PFSK-1 (cell line): ENCODE data around the gene YRDC.

Source experiments
- FOXP2 ChIP-seq: optimal IDR thresholded peaks from 2 replicates; pipeline ENCODE3; 2011; ENCODE audit warnings: borderline replicate concordance, control low read depth, inconsistent platforms; ENCODE audit not compliant: insufficient read depth; ENCODE audit errors: extremely low read length, extremely low read depth
- POLR2AphosphoS5 ChIP-seq: IDR thresholded peaks from 2 replicates; pipeline ENCODE4 v1.6.1; 2012; ENCODE audit warnings: low read depth, mild to moderate bottlenecking, control low read depth, low read length, moderate library complexity
- REST ChIP-seq, 2 experiments: IDR thresholded peaks; 2 replicates each; pipeline versions ENCODE4 v1.6.1 to v1.8.0; 2011 to 2012; ENCODE audit warnings: low read depth in 2 of 2, low read length in 2 of 2, control low read depth in 1 of 2, inconsistent platforms in 1 of 2, mild to moderate bottlenecking in 1 of 2, moderate library complexity in 1 of 2; ENCODE audit not compliant: insufficient read depth in 1 of 2
- SIN3A ChIP-seq: IDR thresholded peaks from 2 replicates; pipeline ENCODE4 v1.6.1; 2012; ENCODE audit warnings: mild to moderate bottlenecking, low read length, moderate library complexity, borderline replicate concordance; ENCODE audit not compliant: insufficient read depth
- TAF1 ChIP-seq: IDR thresholded peaks from 2 replicates; pipeline ENCODE4 v1.6.1; 2012; ENCODE audit warnings: low read length, control low read depth, borderline replicate concordance; ENCODE audit not compliant: insufficient read depth

Gene YRDC

GRCh38 chr1:37761416-37762095 is 46.5 kb downstream of the YRDC start:
- TF ChIP-seq POLR2AphosphoS5: no peak
- no peak for TF ChIP-seq FOXP2
- no peak for TF ChIP-seq REST (IDR thresholded peaks at IDR 0.05; ENCODE audit: insufficient read depth in 1 of 2, low read depth in 2 of 2, low read length in 2 of 2)
- no peak for TF ChIP-seq TAF1
- no peak for TF ChIP-seq SIN3A

- no peak for TF ChIP-seq POLR2AphosphoS5
- TF ChIP-seq FOXP2: no peak
- TF ChIP-seq SIN3A: no peak
- TF ChIP-seq REST (IDR thresholded peaks at IDR 0.05; ENCODE audit: insufficient read depth in 1 of 2, low read depth in 2 of 2, low read length in 2 of 2): no peak
- no peak for TF ChIP-seq TAF1
These were observed 48.6 kb downstream of the YRDC start for GRCh38 chr1:37759451-37759850.

DNA sequence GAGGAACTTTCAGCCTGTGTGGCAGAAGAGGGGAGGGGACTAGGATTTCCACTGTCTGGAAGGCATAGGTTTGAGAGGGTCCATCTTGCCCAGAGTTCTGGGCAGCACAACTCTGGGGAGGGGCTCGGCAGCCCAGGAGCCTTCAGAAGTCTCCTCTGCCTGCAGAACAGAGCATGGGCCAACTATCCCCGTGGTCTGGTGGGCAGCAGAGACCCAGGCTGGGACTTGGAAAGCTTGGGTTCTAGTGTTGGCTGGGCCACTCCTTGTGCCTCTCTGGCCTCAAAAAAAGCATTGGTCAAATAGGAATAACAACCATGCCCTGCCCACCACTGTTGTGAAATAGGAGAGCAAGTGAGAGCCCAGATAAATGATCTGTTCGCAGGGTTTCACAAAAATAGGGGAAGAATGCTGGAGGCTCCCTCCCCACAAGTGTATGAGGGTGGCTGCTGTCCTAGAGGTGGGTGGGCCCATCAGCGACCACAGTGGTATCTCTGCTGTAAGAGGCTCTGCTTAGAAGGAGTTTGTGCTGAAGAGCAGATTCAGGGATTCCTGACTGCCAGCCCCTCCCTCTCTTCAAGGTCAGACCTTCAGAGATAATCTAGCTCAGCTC is 52.0 kb downstream of the YRDC start:
- TF ChIP-seq FOXP2: no peak
- TF ChIP-seq TAF1: no peak
- TF ChIP-seq POLR2AphosphoS5: no peak
- TF ChIP-seq SIN3A: no peak
- TF ChIP-seq REST (IDR thresholded peaks at IDR 0.05; ENCODE audit: insufficient read depth in 1 of 2, low read depth in 2 of 2, low read length in 2 of 2): no peak

- TF ChIP-seq SIN3A: no peak
- no peak for TF ChIP-seq REST (IDR thresholded peaks at IDR 0.05; ENCODE audit: insufficient read depth in 1 of 2, low read depth in 2 of 2, low read length in 2 of 2)
- TF ChIP-seq TAF1: no peak
- no peak for TF ChIP-seq FOXP2
- no peak for TF ChIP-seq POLR2AphosphoS5
These were observed 52.7 kb downstream of the YRDC start for GRCh38 chr1:37755290-37755689.
